SW 1271 (cell line): Measurements from ENCODE around the gene STRA6.
A peak's percentile ranks its signal among the peaks of the same experiment; 100 is the strongest.

Experiments
- DNase-seq, 2 experiments: peaks; one replicate each; lab custom pipeline; 2025; lab: John Stamatoyannopoulos, UW

STRA6 gene

DNA sequence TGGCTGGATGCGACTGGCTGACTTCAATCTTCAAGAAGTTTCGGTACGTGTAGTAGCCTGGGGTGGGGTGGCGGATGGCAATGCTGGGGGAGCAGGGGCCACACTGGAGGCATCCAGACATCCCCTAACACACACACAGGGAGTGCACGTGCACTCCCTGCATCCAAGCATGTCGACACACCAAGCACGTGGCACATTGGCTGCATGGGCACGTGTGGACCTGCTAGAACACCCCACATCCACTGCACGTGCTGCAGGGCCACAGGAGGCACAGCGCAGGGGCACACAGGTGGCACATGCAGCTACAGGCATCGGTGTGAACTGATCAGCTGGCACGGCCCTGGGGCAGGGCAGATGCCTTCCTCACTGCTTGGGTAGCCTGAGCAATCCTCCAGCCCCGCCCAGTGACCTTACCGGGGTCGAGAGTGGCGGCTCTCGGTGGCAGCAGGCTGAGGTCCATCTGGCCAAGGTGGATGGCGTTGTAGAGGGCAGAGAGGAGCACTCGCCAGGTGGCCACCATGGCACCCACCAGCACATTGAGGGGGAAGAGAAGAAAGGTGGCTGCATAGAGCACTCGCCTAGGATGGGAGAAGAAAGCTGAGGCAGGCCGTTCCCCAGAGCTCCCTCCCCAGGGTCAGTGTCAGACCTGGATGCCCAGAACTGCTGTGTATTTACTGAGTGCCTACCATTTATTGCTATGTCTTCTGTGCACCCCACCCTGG is 21.5 kb downstream of the STRA6 start:
- no peak for DNase-seq

DNA sequence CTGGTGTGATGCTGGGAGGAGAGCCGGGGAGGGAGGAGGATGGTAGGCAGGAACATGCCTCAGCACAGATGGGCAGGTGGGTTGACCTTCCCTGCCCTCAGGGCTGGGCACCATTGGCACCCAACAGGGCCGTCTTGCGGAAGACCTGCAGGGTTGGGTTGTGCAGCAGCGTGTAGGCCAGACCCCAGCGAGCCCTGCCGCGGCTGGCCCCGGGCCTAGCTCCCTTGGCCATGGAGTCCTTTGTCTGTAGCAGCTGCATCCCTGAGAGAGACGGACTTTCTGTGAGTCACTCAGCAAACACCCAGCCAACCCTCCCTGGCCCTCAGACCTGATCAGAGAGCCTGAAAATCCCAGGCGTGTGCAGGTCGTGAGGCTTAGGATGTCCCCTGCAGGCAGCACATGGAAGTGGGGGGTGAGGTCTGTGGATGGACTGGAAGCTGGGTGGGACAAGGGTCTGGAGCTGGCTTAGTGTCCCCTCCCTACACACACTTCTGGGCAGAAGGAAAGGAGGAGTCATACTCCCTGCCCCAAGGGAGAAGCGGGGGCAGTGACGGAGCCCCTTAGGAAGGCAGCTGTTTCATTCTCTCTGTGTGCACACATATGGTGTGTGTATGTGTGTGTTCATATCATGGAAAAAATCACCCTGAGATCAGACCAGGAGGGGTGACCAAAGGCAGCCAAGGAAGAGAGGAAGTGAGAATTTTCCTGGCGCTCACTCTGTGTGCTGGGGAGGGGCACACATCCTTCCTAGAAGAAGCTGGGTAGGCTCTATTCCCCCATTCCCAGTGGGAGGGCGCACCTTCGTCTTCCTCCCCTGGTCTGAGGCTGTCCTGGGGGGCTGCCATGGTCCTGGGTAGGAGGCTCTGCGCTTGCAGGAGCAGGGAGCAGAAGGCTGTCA is 22.4 kb downstream of the STRA6 start:
- DNase-seq, result no peak

DNA sequence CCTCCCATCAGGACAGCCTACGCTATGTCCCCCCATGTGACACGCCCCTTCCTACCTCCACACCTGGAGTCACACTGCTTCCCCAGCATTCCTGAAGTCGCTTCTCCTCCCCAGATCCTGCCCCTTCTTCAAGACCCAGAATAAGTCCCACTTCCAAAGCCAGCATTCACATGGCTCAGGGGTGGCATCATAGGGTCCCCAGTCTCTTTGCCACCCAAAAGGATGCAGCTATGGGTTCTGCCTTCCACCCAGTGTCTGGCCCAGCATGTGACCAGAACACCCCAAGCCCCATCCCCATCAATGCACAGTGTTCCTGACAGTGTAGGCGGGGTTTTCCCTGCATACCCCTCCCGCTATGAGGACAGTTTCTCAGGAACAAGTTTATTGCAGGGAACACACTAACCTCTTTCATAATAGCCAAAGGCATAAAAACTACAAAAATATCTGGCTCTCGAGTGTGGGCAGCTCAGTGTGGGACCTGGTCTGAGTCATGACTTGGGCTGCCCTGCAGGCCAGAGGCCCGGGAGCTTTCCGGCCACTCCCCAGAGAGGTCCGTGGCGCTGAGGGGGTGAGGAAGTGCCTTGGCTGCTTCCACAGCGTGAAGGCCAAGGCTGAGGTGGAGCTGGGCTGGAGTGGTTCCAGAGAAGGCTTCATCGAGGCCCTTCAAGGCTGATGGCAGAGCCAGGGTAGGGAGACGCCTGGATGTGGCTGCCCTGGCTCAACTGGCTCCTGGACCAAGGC is 23.3 kb downstream of the STRA6 start:
- peak; percentile 37 to 82 for DNase-seq

DNA sequence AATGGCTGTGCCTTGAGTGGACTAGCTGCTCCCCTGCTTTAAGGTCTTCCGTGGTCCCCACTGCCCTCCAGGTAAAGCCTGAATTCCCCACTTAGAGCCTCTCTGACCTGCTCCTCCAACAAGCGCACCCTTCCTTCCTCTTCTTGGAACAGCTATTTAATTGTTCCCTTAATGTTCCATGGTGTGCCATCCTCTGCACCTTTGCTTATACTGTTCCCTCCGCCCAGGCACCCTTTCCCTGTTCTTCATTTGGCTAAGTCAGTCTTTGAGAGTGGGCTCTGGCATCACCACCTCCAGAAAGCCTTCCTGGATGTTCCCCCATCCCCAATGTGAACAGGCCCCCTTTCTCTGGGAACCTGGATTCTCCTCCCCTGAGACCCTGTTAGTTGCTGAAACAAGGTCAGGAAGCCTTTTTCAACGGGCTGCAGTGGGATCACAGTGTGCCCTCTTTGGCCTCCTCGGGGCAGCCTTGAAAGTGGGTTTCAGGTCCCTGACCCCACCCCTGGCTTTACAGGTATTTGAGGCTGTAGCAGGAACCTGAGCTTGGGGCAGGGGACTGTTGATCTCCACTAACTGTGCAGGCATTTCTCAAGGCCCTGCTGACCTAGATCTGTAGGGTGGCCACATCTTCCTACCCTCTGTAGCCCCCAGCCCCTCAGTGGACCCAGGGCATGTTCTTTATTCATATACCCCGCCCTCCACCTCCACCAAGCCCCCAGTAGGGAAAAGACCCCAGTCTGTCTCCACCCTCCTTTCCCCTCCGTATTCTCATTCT is 24.1 kb downstream of the STRA6 start:
- DNase-seq, result no peak

DNA sequence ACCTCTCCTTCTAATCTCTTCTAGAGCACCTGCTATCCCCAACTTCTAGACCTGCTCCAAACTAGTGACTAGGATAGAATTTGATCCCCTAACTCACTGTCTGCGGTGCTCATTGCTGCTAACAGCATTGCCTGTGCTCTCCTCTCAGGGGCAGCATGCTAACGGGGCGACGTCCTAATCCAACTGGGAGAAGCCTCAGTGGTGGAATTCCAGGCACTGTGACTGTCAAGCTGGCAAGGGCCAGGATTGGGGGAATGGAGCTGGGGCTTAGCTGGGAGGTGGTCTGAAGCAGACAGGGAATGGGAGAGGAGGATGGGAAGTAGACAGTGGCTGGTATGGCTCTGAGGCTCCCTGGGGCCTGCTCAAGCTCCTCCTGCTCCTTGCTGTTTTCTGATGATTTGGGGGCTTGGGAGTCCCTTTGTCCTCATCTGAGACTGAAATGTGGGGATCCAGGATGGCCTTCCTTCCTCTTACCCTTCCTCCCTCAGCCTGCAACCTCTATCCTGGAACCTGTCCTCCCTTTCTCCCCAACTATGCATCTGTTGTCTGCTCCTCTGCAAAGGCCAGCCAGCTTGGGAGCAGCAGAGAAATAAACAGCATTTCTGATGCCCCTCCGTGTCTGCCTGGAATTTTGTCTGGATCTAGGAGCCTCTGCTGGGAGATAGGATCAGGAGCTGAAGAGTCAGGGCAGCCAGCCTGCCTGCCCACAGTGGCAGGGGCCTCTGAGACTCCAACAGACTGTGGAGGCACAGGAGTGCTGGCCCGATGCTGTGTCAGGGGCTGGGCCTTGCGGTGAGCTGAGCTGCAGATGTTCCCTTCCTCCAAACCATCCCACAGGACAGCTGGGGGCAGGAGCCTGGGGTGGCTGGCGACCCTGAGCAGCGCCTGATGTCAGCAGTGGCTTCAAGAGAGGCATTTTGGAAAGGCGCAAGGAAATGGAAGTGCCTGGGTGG is 26.0 kb downstream of the STRA6 start:
- no peak for DNase-seq

DNA sequence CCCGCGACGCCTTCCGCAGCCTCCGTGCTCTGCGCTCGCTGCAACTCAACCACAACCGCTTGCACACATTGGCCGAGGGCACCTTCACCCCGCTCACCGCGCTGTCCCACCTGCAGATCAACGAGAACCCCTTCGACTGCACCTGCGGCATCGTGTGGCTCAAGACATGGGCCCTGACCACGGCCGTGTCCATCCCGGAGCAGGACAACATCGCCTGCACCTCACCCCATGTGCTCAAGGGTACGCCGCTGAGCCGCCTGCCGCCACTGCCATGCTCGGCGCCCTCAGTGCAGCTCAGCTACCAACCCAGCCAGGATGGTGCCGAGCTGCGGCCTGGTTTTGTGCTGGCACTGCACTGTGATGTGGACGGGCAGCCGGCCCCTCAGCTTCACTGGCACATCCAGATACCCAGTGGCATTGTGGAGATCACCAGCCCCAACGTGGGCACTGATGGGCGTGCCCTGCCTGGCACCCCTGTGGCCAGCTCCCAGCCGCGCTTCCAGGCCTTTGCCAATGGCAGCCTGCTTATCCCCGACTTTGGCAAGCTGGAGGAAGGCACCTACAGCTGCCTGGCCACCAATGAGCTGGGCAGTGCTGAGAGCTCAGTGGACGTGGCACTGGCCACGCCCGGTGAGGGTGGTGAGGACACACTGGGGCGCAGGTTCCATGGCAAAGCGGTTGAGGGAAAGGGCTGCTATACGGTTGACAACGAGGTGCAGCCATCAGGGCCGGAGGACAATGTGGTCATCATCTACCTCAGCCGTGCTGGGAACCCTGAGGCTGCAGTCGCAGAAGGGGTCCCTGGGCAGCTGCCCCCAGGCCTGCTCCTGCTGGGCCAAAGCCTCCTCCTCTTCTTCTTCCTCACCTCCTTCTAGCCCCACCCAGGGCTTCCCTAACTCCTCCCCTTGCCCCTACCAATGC is 27.1 kb downstream of the STRA6 start:
- no peak for DNase-seq

DNA sequence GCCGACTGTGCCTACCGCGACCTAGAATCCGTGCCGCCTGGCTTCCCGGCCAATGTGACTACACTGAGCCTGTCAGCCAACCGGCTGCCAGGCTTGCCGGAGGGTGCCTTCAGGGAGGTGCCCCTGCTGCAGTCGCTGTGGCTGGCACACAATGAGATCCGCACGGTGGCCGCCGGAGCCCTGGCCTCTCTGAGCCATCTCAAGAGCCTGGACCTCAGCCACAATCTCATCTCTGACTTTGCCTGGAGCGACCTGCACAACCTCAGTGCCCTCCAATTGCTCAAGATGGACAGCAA is 27.7 kb downstream of the STRA6 start:
- DNase-seq, result no peak

DNA sequence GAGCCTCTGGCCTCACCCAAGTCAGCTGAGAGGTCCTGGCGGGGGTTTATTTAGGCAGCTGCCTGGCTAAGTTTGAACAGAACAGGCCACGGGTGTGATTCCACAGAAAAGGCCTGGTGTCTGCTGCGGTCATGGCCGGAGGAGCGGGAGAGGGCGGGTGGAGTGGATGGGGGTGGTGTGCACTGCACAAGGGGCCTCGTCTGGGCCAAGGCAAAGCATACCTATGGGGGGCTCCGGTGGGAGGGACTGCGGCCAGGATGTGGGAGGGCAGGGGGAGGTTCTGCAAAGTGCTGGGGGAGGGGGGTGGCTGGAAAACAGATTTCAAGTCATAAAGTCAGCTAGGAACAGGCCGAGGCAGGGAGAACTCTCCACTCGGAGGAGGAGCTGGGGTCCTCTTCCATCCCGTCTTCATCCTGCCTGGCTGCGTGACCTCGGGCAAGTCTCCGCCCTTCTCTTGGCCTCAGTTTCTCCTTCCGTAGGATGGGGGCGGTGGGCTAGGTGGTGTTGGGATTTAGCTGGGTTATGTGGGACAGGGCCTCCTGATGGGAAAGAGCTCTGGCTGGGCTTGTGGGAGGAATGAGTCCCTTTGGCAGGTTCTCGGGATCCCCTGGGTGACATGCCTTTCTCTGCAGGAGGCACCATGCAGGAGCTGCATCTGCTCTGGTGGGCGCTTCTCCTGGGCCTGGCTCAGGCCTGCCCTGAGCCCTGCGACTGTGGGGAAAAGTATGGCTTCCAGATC is 28.2 kb downstream of the STRA6 start:
- no peak for DNase-seq

DNA sequence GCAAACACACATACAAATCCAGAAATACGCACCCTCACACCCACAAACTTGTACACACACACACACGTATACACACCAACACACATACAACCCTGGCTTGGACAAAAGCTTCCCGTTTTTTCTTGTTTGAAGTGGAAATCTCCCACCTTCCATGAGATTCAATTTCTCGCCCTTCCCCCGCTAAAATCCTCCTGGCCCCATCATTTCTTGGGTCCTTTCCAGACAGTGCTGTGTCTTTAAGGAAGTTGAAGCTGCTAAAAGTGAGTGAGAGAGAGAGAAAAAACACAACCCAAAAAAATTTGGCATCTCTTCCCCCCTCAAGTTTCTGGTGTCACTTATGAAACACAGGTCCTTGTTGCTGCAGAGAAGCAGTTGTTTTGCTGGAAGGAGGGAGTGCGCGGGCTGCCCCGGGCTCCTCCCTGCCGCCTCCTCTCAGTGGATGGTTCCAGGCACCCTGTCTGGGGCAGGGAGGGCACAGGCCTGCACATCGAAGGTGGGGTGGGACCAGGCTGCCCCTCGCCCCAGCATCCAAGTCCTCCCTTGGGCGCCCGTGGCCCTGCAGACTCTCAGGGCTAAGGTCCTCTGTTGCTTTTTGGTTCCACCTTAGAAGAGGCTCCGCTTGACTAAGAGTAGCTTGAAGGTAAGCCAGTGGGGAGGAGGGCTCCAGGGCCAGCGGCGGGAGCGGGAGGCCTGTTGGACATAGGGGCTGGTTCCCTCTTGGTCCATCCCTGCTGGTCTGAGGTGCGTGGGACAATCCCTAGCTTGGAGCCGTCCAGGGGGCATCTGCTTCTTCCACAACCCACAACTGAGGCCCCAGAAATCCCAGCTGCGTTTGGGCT is 29.0 kb downstream of the STRA6 start, which contains the start of gene ISLR:
ISLR (plus strand) TSS at position 331 of the 839 bp plus-strand sequence. CDS start 1,149 bp downstream, outside the sequence.
- no peak for DNase-seq

DNA sequence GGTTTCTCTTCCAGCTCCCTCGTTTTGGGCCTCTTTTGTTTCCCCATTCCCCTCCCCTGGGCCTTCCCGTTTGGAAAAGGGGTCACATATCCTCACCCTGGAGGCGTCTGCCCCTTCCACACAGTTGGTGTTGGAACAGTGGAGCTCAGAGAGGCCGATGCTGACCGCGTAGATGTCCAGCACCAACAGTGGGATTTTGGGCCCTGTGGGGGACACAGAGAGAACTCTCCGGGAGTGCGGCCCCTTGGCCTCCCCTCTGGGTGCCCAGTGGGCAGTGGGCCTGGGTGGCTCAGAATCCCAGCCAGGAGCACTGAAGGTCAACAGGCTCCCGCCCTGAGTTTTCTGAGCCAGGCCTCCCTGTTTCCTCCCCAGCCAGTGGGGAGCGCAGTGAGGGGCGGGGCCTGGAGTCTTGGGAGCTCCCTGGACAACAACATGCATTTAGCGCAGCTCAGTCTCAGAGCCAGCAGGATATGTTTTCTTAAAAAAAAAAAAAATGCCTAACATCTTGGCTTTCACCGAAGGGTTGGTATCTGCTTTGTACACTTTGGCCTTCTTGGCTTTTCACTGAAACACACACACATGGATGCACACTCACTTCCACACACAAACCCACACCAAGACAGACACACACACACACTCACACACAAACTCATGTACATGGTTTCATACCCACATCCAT is 29.7 kb downstream of the STRA6 start:
- no peak for DNase-seq

DNA sequence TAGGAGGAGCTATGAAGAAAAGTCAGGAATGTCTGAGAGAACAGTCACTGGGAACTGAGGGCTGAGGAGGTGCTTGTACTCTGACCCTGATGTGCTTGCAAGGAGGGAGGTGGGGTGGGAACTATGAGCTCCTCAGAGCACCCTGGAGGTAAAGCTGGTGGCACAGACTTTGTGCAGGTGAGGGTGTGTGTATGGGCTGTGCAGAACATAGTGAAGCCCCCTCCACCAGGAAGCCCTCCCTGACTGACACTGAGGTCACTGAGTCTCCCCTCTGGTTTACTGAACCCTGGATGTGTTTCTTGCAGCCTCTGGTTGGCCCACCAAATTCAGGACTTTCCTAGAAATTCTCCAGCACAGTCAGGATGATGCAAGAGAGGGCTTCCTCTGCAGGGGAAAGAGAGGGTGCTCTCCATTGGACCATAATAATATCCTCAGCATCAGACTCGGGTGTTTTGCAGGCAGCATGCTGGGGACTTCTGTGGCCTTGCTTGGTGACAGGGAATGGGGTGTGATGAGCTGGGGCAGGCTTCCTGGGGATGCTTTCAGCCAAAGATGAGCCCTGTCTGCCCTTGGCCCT is 30.5 kb downstream of the STRA6 start:
- no peak for DNase-seq

DNA sequence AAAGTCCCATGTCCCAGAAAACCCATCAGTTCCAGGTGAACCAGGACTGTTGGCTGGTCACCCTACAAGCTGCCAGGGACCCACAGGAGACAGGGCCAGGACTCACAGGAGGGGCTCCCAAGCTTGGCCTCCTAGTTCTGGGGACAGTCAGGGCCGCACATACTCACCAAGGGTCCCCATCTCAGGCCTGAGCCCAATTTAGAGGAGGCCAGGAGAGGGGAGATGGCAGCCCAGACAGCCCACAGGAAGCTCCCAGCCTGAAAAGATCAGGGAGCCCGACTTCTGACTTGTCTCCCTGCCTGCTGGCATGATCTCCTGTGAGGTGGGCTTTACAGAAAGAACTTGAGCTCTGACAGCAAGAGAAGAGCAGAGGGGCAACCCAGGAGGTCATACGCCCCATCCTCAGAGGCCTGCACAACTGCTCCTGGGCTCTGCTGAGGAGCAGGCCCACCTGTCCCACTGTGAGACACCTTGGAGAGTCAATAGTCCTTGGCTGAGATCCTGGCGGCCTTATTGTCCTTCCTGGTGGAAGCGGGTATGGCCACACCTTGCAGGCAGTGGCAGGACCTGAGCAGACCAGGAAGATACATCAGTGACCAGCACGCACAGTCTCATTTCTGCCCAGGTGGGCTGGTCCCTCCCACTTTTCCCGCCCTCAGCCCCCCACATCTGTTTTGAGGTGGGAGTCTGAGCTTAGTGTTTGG is 31.6 kb downstream of the STRA6 start:
- no peak for DNase-seq

DNA sequence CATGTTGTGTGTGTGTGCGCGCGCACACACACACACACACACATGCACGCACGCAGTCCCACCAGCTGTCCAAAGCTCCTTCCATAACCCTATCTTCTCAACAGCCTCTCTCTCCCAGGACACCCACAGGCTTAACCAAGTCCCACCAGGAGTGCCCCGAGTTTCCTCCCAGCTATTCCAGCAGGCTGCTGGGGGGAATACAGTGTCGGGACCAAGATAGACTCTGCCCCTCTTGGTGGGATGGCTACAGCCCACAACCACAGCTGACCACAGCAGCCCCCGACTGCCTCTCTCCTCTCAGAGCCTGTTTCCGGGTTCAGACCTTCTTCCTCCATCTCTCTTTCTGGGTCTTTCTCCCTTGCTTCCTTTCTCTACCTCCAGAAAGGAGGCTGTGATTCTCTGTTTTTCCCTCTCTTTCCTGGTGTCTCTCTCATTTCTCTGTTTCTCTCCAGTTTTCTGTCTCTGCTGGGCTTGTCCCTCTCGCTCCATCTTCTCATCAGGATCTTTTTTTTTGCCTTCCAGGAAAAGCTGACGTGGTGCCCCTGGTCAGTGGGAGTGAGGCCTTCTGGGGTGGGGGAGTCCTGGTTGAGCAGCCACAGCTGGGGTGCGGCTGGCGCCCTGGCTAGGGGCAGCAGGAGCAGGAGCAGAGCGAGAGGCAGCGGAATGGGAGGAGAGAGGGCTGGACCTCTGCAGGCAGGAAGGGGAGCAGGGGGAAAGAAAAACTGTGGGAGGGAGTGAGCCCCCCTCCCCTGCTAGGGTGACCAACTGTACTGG is 32.3 kb downstream of the STRA6 start:
- no peak for DNase-seq

DNA sequence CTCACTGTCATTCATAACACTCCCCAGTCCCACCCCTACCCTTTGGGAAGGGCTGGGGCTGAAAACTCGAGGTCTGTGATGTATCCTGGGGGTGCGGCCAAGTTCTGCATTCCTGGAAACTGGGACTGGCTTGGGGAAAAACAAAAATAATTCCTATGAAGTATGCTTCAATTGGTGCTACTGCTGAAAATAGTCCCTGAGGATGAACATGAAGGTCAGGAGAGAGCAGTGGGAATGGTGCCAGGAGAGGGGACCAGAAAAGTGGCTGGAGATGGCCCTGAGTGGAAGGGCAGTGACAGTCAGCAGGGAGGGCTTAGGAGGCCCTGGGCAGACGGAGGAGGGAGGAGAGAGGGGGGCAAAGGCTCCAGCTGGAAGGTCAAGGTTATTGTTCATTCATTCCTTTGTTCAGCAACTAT is 33.9 kb downstream of the STRA6 start:
- DNase-seq, result no peak

DNA sequence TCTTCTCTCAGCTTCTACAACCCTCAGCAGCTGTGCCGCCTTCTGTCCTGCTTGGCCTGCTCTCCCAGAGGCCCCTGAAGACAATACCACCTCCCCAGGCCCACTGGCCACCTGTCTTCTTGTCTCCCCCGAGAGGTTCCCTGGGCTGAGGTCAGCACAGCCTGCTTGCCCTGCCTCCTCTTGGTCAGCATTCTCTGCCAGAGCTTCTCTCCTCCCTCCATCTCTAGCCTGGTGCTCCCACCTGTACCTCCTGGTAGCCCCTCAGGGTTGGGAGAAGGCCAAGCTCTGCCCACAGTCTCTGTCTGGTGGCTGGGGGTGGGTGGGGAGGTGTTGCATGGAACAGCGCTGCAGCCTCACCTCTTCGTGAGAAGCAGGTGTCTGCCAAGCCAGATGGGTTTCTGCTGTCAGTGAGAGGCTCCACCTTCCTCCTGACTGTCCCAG is 34.7 kb downstream of the STRA6 start:
- no peak for DNase-seq

DNA sequence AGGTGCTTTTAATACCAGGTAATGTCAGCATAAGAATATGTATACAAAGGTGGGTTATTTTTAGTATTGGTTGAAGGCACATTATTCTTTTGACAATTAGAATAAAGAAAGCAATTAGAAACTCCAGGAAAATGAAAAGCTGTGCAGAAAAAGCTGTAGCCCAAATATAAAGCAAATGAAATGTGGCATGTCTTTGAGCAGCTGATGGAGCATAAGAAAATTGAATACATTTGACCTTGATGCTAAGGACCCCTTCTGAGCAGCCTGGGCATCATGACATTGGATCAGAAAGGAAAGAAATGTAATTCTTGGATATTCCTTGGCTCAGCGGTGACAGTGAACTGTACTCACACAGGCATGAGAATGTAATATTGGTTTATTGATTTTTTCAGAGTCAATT is 37.1 kb downstream of the STRA6 start:
- no peak for DNase-seq
